GM21526 (cell line): ENCODE data around the gene ATP6V0A1.
"Not testable (repeated sequence)": the region's sequence is repeated elsewhere in the genome, so short reads cannot be mapped to it uniquely, and the experiment has no call there.

ENCODE experiments used
- ATAC-seq: cut with Tn5 transposase; IDR thresholded peaks from one replicate; pipeline ENCODE4 v1.9.1; 2021; ENCODE audit warnings: moderate library complexity; ENCODE audit not compliant: unreplicated experiment, low FRiP score

The ATP6V0A1 gene

GRCh38 chr17:42536372-42537155 lies 77.9 kb downstream of the ATP6V0A1 start:
- peak; percentile 55 for ATAC-seq

- ATAC-seq, result no peak
These were observed 78.6 kb downstream of the ATP6V0A1 start for GRCh38 chr17:42537156-42537805.

GRCh38 chr17:42537826-42538451 lies 79.3 kb downstream of the ATP6V0A1 start:
- no peak for ATAC-seq

GRCh38 chr17:42538482-42538881 lies 79.8 kb downstream of the ATP6V0A1 start:
- ATAC-seq, result no peak

- not testable (repeated sequence) for ATAC-seq
These were observed 81.9 kb downstream of the ATP6V0A1 start for GRCh38 chr17:42540558-42540957.

- ATAC-seq, result no peak
These were observed 82.6 kb downstream of the ATP6V0A1 start for GRCh38 chr17:42541041-42541833.

GRCh38 chr17:42543190-42544079 lies 84.8 kb downstream of the ATP6V0A1 start:
- ATAC-seq, result no peak

- no peak for ATAC-seq
These were observed 86.2 kb downstream of the ATP6V0A1 start for GRCh38 chr17:42544874-42545283.

GRCh38 chr17:42545755-42546505 lies 87.3 kb downstream of the ATP6V0A1 start:
- ATAC-seq, result not testable (repeated sequence)

- no peak for ATAC-seq
These were observed 88.4 kb downstream of the ATP6V0A1 start for GRCh38 chr17:42547001-42547461.

GRCh38 chr17:42547698-42548069 lies 89.0 kb downstream of the ATP6V0A1 start:
- ATAC-seq, result no peak

GRCh38 chr17:42548070-42548837 lies 89.6 kb downstream of the ATP6V0A1 start:
- no peak for ATAC-seq

GRCh38 chr17:42548993-42549755 lies 90.5 kb downstream of the ATP6V0A1 start:
- no peak for ATAC-seq

GRCh38 chr17:42552736-42553135 lies 94.1 kb downstream of the ATP6V0A1 start, which contains the start of gene HSD17B1:
HSD17B1 (plus strand) TSS chr17:42552923; CDS start chr17:42552934, 11 bp downstream.
- ATAC-seq, result not testable (repeated sequence)

GRCh38 chr17:42553161-42553818 lies 94.6 kb downstream of the ATP6V0A1 start:
- no peak for ATAC-seq

- no peak for ATAC-seq
These were observed 95.2 kb downstream of the ATP6V0A1 start for GRCh38 chr17:42553866-42554249.
